Measurements from ENCODE around the gene ZC3HAV1L. TPM values are rescaled to one million over a fixed set of nuclear protein-coding genes. Genes with fewer than 3 reads are reported as not detected.

Gene ZC3HAV1L
- total RNA-seq, 1 donor from 2014 or later: 16.7 TPM

DNA sequence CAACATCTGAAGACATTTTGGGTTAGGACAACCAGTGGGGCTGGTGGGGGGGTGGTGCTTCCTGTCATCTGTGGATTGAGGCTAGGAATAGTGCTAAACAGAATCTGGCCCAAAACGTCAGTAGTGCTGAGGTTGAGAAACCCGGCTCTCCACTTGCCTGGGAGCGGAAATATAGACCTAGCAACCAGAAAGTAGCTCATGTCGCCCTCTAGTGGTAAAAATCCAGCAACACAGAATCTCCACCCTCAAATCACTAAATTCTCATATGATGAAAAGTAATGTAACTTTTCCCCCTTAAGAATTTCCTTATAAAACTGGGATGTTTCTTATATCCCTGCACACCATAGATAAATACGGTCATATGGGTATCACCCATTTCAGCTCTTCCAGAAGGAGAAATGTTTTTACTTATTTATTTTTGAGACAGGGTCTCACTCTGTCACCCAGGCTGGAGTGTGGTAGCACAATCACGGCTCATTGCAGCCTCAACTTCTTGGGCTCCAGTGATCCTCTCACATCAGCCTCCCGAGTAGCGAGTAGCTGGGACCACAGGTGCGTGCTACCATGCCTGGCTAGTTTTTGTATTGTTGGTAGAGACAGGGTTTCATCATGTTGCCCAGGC lies 39.3 kb upstream of the ZC3HAV1L start:
- Histone ChIP-seq H3K27me3 (ENCODE audit: control insufficient read depth in 3 of 3, insufficient read depth in 3 of 3, low read length in 3 of 3) (no peaks in the 10 kb centered on the region), H3K9ac (ENCODE audit: low read depth in 1 of 3, low read length in 3 of 3) (peak overlapping the region in 1 of 3 donors; percentile 48), H3K36me3 (ENCODE audit: control insufficient read depth in 3 of 3, insufficient read depth in 3 of 3, low read length in 3 of 3) (peaks cover 20 to 49% (median 38%) of the 10 kb centered on the region in 3 donors), H3K27ac (ENCODE audit: low read depth, low read length) (no peak overlapping the region), H3K9me3 (ENCODE audit: control insufficient read depth in 3 of 3, low read length in 3 of 3) (no peaks in the 10 kb centered on the region), H3K4me1 (ENCODE audit: control insufficient read depth in 3 of 3, insufficient read depth in 3 of 3, low read length in 3 of 3) (peaks cover 0 to 2% (median 0%) of the 10 kb centered on the region in 3 donors), H3K4me3 (ENCODE audit: low read length in 3 of 3) (peak overlapping the region in 1 of 3 donors; percentile 38)

DNA sequence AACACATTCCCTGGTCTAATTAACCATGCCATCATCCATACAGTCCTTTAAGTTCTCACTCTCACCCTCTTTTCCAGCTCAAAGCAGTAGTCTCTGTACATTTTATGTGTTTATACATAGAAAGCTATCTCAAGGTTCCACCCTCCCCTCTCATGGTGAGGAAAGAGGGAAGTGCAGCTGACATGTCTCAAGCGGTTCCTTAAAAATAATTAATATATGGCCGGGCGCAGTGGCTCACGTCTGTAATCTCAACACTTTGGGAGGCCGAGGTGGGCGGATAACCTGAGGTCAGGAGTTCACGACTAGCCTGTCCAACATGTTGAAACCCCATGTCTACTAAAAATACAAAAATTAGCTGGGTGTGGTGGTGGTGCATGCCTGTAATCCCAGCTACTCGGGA lies 37.0 kb upstream of the ZC3HAV1L start:
- Histone ChIP-seq H3K36me3 (ENCODE audit: control insufficient read depth in 3 of 3, insufficient read depth in 3 of 3, low read length in 3 of 3) (peaks cover 18 to 44% (median 30%) of the 10 kb centered on the region in 3 donors), H3K4me1 (ENCODE audit: control insufficient read depth in 3 of 3, insufficient read depth in 3 of 3, low read length in 3 of 3) (peaks cover 0 to 2% (median 0%) of the 10 kb centered on the region in 3 donors), H3K27ac (ENCODE audit: low read depth, low read length) (no peak overlapping the region)

DNA sequence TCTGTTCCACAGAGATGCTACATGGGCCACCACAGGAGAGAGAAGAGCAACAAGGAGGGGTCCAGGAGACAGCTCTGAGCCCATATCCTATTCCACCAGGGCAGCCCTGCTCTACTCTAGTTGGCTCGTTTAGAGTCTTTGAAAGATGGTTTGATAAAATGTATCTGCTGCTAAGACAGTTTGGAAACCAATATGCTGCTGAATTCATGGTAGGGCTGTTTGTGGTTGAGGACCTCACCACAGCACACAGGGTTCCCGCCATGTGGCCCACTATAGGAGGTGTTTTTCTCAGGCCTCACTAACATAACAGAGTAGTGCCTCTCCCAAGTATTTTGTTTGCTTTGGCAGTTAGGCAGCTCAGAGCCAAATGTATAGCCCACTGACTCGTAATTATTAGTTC lies 35.8 kb upstream of the ZC3HAV1L start:
- no peak overlapping the region for H3K4me3 ChIP-seq (ENCODE audit: low read length in 3 of 3)
- no peak overlapping the region for H3K9ac ChIP-seq (ENCODE audit: low read depth in 1 of 3, low read length in 3 of 3)
- H3K27ac ChIP-seq (ENCODE audit: low read depth, low read length): no peak overlapping the region
- H3K27me3 ChIP-seq (ENCODE audit: control insufficient read depth in 3 of 3, insufficient read depth in 3 of 3, low read length in 3 of 3): no peaks in the 10 kb centered on the region
- H3K36me3 ChIP-seq (ENCODE audit: control insufficient read depth in 3 of 3, insufficient read depth in 3 of 3, low read length in 3 of 3): peaks cover 13 to 41% (median 31%) of the 10 kb centered on the region in 3 donors
- H3K4me1 ChIP-seq (ENCODE audit: control insufficient read depth in 3 of 3, insufficient read depth in 3 of 3, low read length in 3 of 3): peaks cover 0 to 2% (median 0%) of the 10 kb centered on the region in 3 donors
- no peaks in the 10 kb centered on the region for H3K9me3 ChIP-seq (ENCODE audit: control insufficient read depth in 3 of 3, low read length in 3 of 3)

More for the DNA sequence above, 37.0 kb upstream of the ZC3HAV1L start:
- Histone ChIP-seq H3K4me3 (ENCODE audit: low read length in 3 of 3) (no peak overlapping the region), H3K9me3 (ENCODE audit: control insufficient read depth in 3 of 3, low read length in 3 of 3) (no peaks in the 10 kb centered on the region), H3K9ac (ENCODE audit: low read depth in 1 of 3, low read length in 3 of 3) (no peak overlapping the region), H3K27me3 (ENCODE audit: control insufficient read depth in 3 of 3, insufficient read depth in 3 of 3, low read length in 3 of 3) (no peaks in the 10 kb centered on the region)

DNA sequence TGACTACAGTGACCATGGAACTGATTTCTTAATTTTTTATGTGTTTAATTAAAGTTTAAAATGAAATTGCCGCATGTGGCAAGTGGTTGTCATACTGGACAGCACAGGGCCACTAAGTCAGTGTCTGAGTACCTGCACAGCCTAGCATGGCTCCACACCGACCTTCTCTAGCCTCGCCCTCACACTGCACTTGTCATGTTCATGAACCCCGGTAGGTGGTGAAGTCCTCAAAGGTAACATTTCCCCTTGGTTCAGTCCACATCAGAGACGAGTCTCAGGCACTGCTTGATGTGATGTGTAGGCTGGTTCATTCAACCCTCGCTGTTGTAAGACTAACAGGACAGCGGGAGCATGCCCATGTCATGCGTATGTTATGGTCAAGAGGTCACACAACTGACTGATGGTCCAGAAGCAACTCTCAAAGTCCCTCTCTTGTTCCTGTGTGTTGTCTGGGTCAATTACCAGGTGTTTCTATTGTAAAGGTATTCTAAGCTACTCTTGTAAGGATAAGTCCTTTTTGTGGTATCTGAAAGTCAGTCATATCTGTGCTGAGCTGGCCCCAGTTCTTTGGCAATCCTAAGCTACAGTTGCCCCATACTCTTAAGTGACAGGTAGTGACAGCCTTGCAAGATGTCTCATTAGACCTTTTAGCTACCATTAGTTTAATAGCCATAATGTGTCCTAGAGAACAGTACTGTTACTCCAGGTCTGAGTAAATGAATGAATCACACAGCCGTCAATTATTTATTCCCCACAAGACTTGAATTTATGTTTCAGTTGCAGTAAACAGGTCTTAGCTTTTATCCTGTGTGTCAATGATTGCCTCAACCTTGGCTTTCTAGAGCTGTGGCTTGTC lies 32.9 kb upstream of the ZC3HAV1L start:
- H3K4me1 ChIP-seq (ENCODE audit: control insufficient read depth in 3 of 3, insufficient read depth in 3 of 3, low read length in 3 of 3): no peaks in the 10 kb centered on the region
- H3K36me3 ChIP-seq (ENCODE audit: control insufficient read depth in 3 of 3, insufficient read depth in 3 of 3, low read length in 3 of 3): peaks cover 18 to 51% (median 46%) of the 10 kb centered on the region in 3 donors
- H3K9ac ChIP-seq (ENCODE audit: low read depth in 1 of 3, low read length in 3 of 3): no peak overlapping the region
- H3K27ac ChIP-seq (ENCODE audit: low read depth, low read length): no peak overlapping the region
- H3K9me3 ChIP-seq (ENCODE audit: control insufficient read depth in 3 of 3, low read length in 3 of 3): no peaks in the 10 kb centered on the region
- H3K27me3 ChIP-seq (ENCODE audit: control insufficient read depth in 3 of 3, insufficient read depth in 3 of 3, low read length in 3 of 3): no peaks in the 10 kb centered on the region
- no peak overlapping the region for H3K4me3 ChIP-seq (ENCODE audit: low read length in 3 of 3)

DNA sequence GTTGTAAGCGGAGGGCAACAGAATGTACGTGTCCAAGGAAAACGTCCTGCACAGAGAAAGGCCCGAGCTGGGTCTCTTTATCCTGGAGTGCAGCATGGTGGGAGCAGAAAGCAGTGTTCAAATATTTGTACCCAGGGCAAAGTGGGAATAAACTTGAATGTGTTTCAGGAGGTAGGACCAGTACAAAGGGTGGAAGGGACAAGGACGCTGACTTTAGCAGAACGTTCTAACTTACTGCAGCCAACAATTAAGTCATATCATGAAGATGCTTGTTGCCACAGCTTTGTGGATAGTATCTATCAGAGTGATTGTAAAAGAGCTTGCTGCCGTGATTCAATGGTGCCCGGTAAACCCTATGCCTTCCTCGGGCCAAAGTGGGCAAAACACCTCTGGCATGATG lies 30.5 kb upstream of the ZC3HAV1L start:
- Histone ChIP-seq H3K36me3 (ENCODE audit: control insufficient read depth in 3 of 3, insufficient read depth in 3 of 3, low read length in 3 of 3) (peaks cover 14 to 43% (median 41%) of the 10 kb centered on the region in 3 donors), H3K27me3 (ENCODE audit: control insufficient read depth in 3 of 3, insufficient read depth in 3 of 3, low read length in 3 of 3) (no peaks in the 10 kb centered on the region), H3K4me3 (ENCODE audit: low read length in 3 of 3) (no peak overlapping the region), H3K4me1 (ENCODE audit: control insufficient read depth in 3 of 3, insufficient read depth in 3 of 3, low read length in 3 of 3) (no peaks in the 10 kb centered on the region), H3K9ac (ENCODE audit: low read depth in 1 of 3, low read length in 3 of 3) (no peak overlapping the region), H3K9me3 (ENCODE audit: control insufficient read depth in 3 of 3, low read length in 3 of 3) (no peaks in the 10 kb centered on the region), H3K27ac (ENCODE audit: low read depth, low read length) (no peak overlapping the region)

DNA sequence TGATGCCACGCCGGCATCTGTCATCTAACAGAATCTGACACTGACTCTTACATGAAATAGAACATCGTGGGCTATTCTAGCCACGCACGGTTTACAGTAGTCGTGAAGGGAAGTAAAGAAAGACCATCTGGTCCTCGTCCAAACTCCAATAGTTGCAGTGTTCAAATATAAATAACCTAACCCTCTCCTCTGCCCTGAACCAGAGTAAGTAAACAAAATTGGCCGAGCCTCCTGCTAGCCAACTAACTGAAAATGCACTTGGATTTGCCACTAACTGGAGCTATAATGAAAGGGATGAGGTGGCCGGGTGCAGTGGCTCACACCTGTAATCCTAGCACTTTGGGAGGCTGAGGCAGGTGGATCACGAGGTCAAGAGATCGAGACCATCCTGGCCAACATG lies 29.5 kb upstream of the ZC3HAV1L start:
- H3K4me1 ChIP-seq (ENCODE audit: control insufficient read depth in 3 of 3, insufficient read depth in 3 of 3, low read length in 3 of 3): no peaks in the 10 kb centered on the region
- no peak overlapping the region for H3K4me3 ChIP-seq (ENCODE audit: low read length in 3 of 3)
- no peak overlapping the region for H3K27ac ChIP-seq (ENCODE audit: low read depth, low read length)
- no peak overlapping the region for H3K9ac ChIP-seq (ENCODE audit: low read depth in 1 of 3, low read length in 3 of 3)
- no peaks in the 10 kb centered on the region for H3K9me3 ChIP-seq (ENCODE audit: control insufficient read depth in 3 of 3, low read length in 3 of 3)
- H3K27me3 ChIP-seq (ENCODE audit: control insufficient read depth in 3 of 3, insufficient read depth in 3 of 3, low read length in 3 of 3): no peaks in the 10 kb centered on the region
- peaks cover 14 to 47% (median 46%) of the 10 kb centered on the region in 3 donors for H3K36me3 ChIP-seq (ENCODE audit: control insufficient read depth in 3 of 3, insufficient read depth in 3 of 3, low read length in 3 of 3)

DNA sequence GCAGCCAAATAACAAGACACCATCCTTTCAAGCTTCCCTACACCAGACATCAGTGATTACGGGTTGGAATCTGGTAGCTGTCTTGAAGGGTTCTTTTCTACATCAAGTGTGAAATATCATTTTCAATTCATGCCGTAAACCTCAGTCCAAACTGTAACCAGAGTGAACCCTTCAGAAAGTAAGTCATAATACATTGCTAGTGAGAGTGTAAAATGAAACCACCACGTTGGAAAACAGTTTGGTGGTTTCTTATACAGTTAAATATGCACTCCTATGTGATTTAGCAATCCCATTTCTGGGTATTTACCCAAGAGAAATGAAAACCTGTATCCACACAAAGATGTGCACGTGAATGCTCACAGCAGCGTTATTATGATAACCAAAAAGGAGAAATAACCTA lies 25.6 kb upstream of the ZC3HAV1L start:
- Histone ChIP-seq H3K27ac (ENCODE audit: low read depth, low read length) (no peak overlapping the region), H3K9me3 (ENCODE audit: control insufficient read depth in 3 of 3, low read length in 3 of 3) (no peaks in the 10 kb centered on the region), H3K4me3 (ENCODE audit: low read length in 3 of 3) (no peak overlapping the region), H3K36me3 (ENCODE audit: control insufficient read depth in 3 of 3, insufficient read depth in 3 of 3, low read length in 3 of 3) (peaks cover 8 to 40% (median 33%) of the 10 kb centered on the region in 3 donors), H3K9ac (ENCODE audit: low read depth in 1 of 3, low read length in 3 of 3) (no peak overlapping the region), H3K27me3 (ENCODE audit: control insufficient read depth in 3 of 3, insufficient read depth in 3 of 3, low read length in 3 of 3) (no peaks in the 10 kb centered on the region), H3K4me1 (ENCODE audit: control insufficient read depth in 3 of 3, insufficient read depth in 3 of 3, low read length in 3 of 3) (no peaks in the 10 kb centered on the region)

DNA sequence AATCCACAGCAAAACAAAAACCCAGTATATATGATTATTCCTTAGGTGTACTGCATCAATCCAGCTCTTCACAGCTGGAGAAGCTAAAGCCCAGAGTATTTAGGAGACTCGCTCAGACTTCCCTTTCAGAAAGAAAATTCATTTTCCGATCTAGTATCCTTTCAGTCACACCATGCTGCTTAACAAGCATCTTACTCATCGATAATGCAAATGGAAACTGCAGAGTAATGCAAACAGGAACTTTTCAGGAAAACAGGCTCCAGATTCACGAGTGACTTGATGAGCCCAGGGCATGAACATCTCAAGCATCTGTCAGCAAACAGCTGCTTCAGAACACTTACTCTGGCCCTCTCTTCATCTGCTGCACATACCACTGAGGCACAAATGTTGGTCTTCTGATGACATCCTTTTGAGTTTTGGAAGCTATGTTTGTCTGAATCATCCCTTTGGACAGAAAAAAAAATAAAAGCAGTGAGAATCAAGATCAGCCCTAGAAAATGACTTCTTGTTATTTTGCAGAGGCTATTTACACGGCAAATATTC lies 24.9 kb upstream of the ZC3HAV1L start:
- Histone ChIP-seq H3K27ac (ENCODE audit: low read depth, low read length) (no peak overlapping the region), H3K9me3 (ENCODE audit: control insufficient read depth in 3 of 3, low read length in 3 of 3) (no peaks in the 10 kb centered on the region), H3K9ac (ENCODE audit: low read depth in 1 of 3, low read length in 3 of 3) (no peak overlapping the region), H3K4me1 (ENCODE audit: control insufficient read depth in 3 of 3, insufficient read depth in 3 of 3, low read length in 3 of 3) (no peaks in the 10 kb centered on the region), H3K36me3 (ENCODE audit: control insufficient read depth in 3 of 3, insufficient read depth in 3 of 3, low read length in 3 of 3) (peaks cover 8 to 37% (median 27%) of the 10 kb centered on the region in 3 donors), H3K27me3 (ENCODE audit: control insufficient read depth in 3 of 3, insufficient read depth in 3 of 3, low read length in 3 of 3) (no peaks in the 10 kb centered on the region), H3K4me3 (ENCODE audit: low read length in 3 of 3) (no peak overlapping the region)

DNA sequence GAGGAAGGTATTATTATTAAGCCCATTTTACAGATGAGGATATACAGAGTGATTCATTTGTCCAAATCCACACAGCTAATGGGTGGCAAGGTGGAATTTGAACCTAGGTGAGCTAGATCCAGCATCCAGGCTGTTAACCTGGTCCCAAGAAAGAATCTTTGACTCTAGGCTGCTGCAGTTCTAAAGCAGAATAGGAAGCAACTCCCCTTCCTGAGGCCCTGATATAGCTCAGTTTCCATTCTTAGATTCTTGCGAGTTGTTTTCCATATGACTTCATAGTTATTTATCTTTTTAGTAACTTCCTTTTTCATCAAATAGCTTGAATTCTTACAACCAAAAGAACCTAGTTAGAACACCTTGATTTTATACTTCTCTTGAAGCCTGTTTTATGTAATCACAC lies 24.1 kb upstream of the ZC3HAV1L start:
- H3K4me3 ChIP-seq (ENCODE audit: low read length in 3 of 3): no peak overlapping the region
- no peaks in the 10 kb centered on the region for H3K4me1 ChIP-seq (ENCODE audit: control insufficient read depth in 3 of 3, insufficient read depth in 3 of 3, low read length in 3 of 3)
- H3K9ac ChIP-seq (ENCODE audit: low read depth in 1 of 3, low read length in 3 of 3): no peak overlapping the region
- H3K27ac ChIP-seq (ENCODE audit: low read depth, low read length): no peak overlapping the region
- H3K27me3 ChIP-seq (ENCODE audit: control insufficient read depth in 3 of 3, insufficient read depth in 3 of 3, low read length in 3 of 3): no peaks in the 10 kb centered on the region
- no peaks in the 10 kb centered on the region for H3K9me3 ChIP-seq (ENCODE audit: control insufficient read depth in 3 of 3, low read length in 3 of 3)
- peaks cover 8 to 32% (median 23%) of the 10 kb centered on the region in 3 donors for H3K36me3 ChIP-seq (ENCODE audit: control insufficient read depth in 3 of 3, insufficient read depth in 3 of 3, low read length in 3 of 3)

DNA sequence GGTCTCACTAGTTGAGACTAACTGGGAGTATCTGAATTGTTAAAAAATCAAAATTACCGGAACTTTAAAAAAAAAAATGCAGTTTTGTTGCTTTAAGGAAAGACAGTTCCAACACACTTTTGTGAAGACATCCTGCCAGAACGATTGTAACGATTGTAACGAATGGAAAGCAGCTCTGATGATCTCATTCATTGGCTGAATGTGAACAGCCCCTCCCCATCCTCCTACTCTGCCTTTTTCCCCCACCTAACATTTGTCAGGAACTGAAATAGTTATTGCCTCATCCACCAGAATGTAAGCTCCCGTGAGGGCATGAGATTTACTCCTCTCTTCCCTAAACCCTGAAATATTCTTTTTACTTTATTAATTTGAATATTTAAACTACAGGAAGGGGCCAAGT lies 23.1 kb upstream of the ZC3HAV1L start:
- Histone ChIP-seq H3K27ac (ENCODE audit: low read depth, low read length) (no peak overlapping the region), H3K4me1 (ENCODE audit: control insufficient read depth in 3 of 3, insufficient read depth in 3 of 3, low read length in 3 of 3) (no peaks in the 10 kb centered on the region), H3K27me3 (ENCODE audit: control insufficient read depth in 3 of 3, insufficient read depth in 3 of 3, low read length in 3 of 3) (no peaks in the 10 kb centered on the region), H3K4me3 (ENCODE audit: low read length in 3 of 3) (no peak overlapping the region), H3K9me3 (ENCODE audit: control insufficient read depth in 3 of 3, low read length in 3 of 3) (no peaks in the 10 kb centered on the region), H3K36me3 (ENCODE audit: control insufficient read depth in 3 of 3, insufficient read depth in 3 of 3, low read length in 3 of 3) (peaks cover 4 to 31% (median 22%) of the 10 kb centered on the region in 3 donors), H3K9ac (ENCODE audit: low read depth in 1 of 3, low read length in 3 of 3) (no peak overlapping the region)

Data from skeletal muscle tissue (tissue), 4 donors.